K562 (cell line): ENCODE measurements around the gene CACNA2D4.

ENCODE experiments used
- CBX5 ChIP-seq: IDR thresholded peaks from 2 replicates; pipeline ENCODE4 v1.6.1; 2014; ENCODE audit warnings: low read depth, borderline replicate concordance
- FOXM1 ChIP-seq, 2 experiments: fragments of 450-650 bp in 1 of 2; sonication (generic) in 1 of 2; formaldehyde crosslinking in 1 of 2; IDR thresholded peaks; 2 replicates each; pipeline versions ENCODE4 v1.6.1 to v1.9.0; 2017 to 2022; ENCODE audit warnings: low read depth in 2 of 2, mild to moderate bottlenecking in 2 of 2, missing genetic modification reagents in 1 of 2, moderate library complexity in 1 of 2
- JUND ChIP-seq, 2 experiments: IDR thresholded peaks; 2 replicates in 1 of 2; 3 replicates in 1 of 2; pipeline ENCODE4 v1.6.1; 2011; ENCODE audit warnings: borderline replicate concordance in 2 of 2, low read depth in 2 of 2, low read length in 2 of 2, improper control_type of control experiment in 1 of 2, missing biosample characterization in 1 of 2, missing genetic modification characterization in 1 of 2, missing genetic modification reagents in 1 of 2
- KDM5B ChIP-seq: fragments of 200-600 bp; sonication (generic); IDR thresholded peaks from 2 replicates; pipeline ENCODE4 v1.6.1; 2012; ENCODE audit warnings: low read depth, mild to moderate bottlenecking, moderate library complexity, low read length, control low read depth, inconsistent platforms; ENCODE audit not compliant: insufficient replicate concordance
- KLF16 ChIP-seq: IDR thresholded peaks from 2 replicates; pipeline ENCODE4 v1.6.1; 2016; ENCODE audit warnings: antibody characterized with exemption
- MLX ChIP-seq, 2 experiments: fragments of 450-650 bp in 1 of 2; sonication (generic) in 1 of 2; formaldehyde crosslinking; conservative IDR thresholded peaks; 2 replicates each; pipeline versions ENCODE4 v1.4.0 to v1.8.1; 2020 to 2022; ENCODE audit warnings: mild to moderate bottlenecking in 1 of 2, missing genetic modification reagents in 1 of 2
- SRF ChIP-seq, 2 experiments: fragments of 250-450, 450-650 bp in 1 of 2; sonication (Bioruptor Pico) in 1 of 2; sonication (generic) in 1 of 2; formaldehyde crosslinking; IDR thresholded peaks; 2 replicates each; pipeline versions ENCODE4 v1.5.0 to v1.5.1; 2020 to 2022; ENCODE audit warnings: mild to moderate bottlenecking in 1 of 2, missing genetic modification reagents in 1 of 2
- ZBTB33 ChIP-seq: sonication (generic); formaldehyde crosslinking; IDR thresholded peaks from 2 replicates; pipeline ENCODE4 v1.8.1; 2023; ENCODE audit warnings: mild to moderate bottlenecking, missing genetic modification reagents
- ZNF253 ChIP-seq: fragments of 250-450 bp; sonication (Bioruptor Pico); conservative IDR thresholded peaks from 2 replicates; pipeline ENCODE4 v1.6.1; 2021; ENCODE audit warnings: mild to moderate bottlenecking
- ZNF282 ChIP-seq: sonication (generic); formaldehyde crosslinking; IDR thresholded peaks from 2 replicates; pipeline ENCODE4 v1.8.1; 2023; ENCODE audit warnings: missing genetic modification reagents
- ZNF445 ChIP-seq: fragments of 250-450 bp; sonication (Bioruptor Pico); IDR thresholded peaks from 2 replicates; pipeline ENCODE4 v1.4.0; 2020; ENCODE audit warnings: low read depth, mild to moderate bottlenecking, moderate library complexity
- TF ChIP-seq, protein P1 (sequence below), 3 experiments: IDR thresholded peaks in 2 of 3; conservative IDR thresholded peaks in 1 of 3; 2 replicates each; pipeline ENCODE4 v1.5.1; 2011 to 2012; ENCODE audit warnings: low read length in 3 of 3, mild to moderate bottlenecking in 3 of 3, control low read depth in 2 of 3, improper control_type of control experiment in 1 of 3, inconsistent platforms in 1 of 3, low read depth in 1 of 3, mixed read lengths in 1 of 3, moderate library complexity in 1 of 3; ENCODE audit not compliant: insufficient read depth in 2 of 3

DNA sequence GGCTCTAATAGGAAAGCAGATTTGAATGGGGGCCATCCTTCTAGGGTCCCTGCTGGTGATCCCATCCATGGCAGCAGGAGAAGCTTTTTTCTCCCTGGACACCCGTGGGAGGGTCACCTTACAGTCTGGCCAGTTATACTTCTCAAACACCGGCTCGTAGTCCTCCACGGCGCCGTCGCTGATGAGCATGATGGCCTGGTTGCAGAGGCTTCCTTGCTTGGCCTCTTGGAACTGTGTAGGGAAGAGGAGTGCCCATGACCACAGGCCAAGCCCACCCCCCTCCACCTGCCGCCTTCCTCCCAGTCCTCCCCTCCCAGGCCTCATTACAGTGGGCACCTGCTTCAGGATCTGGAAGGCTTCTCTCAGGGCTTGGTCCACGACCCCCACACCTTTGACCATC, 33.8 kb downstream of the CACNA2D4 start:
- TF ChIP-seq KLF16 (no peak), FOXM1 (IDR thresholded peaks at IDR 0.05; ENCODE audit: low read depth) (no peak), FOXM1 (CRISPR knock-in tag; IDR thresholded peaks at IDR 0.05; ENCODE audit: low read depth) (no peak), CBX5 (no peak), ZNF445 (CRISPR knock-in tag) (no peak), MLX (CRISPR knock-in tag; conservative IDR thresholded peaks at IDR 0.05) (no peak), ZNF282 (CRISPR knock-in tag) (no peak), ZBTB33 (CRISPR knock-in tag) (no peak), KDM5B (no peak), ZNF253 (no peak), SRF (CRISPR knock-in tag; IDR thresholded peaks at IDR 0.05) (no peak), JUND (IDR thresholded peaks at IDR 0.05; ENCODE audit: borderline replicate concordance, low read depth, low read length) (no peak), JUND (tag; IDR thresholded peaks at IDR 0.05; ENCODE audit: borderline replicate concordance, low read depth, low read length) (no peak)
- TF ChIP-seq, protein P1, sequence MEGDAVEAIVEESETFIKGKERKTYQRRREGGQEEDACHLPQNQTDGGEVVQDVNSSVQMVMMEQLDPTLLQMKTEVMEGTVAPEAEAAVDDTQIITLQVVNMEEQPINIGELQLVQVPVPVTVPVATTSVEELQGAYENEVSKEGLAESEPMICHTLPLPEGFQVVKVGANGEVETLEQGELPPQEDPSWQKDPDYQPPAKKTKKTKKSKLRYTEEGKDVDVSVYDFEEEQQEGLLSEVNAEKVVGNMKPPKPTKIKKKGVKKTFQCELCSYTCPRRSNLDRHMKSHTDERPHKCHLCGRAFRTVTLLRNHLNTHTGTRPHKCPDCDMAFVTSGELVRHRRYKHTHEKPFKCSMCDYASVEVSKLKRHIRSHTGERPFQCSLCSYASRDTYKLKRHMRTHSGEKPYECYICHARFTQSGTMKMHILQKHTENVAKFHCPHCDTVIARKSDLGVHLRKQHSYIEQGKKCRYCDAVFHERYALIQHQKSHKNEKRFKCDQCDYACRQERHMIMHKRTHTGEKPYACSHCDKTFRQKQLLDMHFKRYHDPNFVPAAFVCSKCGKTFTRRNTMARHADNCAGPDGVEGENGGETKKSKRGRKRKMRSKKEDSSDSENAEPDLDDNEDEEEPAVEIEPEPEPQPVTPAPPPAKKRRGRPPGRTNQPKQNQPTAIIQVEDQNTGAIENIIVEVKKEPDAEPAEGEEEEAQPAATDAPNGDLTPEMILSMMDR (IDR thresholded peaks at IDR 0.05 in 2 of 3, conservative IDR thresholded peaks at IDR 0.05 in 1 of 3; ENCODE audit: insufficient read depth in 2 of 3, low read depth in 1 of 3, low read length in 3 of 3) = no peak
